AG10803 (cell line): ENCODE data around the gene MYO18B.

Experiments
- DNase-seq: peaks from one replicate; pipeline ENCODE4 v3.0.0; 2010; ENCODE audit warnings: low read depth
- H3K4me3 ChIP-seq: 2 replicates; pipeline ENCODE4 v1.5.1; 2011; ENCODE audit warnings: mild to moderate bottlenecking, low read length, control low read depth
- TF ChIP-seq, protein P1 (sequence below): conservative IDR thresholded peaks from 2 replicates; pipeline ENCODE4 v1.5.1; 2011; ENCODE audit warnings: mild to moderate bottlenecking, low read length, control low read depth, inconsistent platforms

The MYO18B gene

DNA sequence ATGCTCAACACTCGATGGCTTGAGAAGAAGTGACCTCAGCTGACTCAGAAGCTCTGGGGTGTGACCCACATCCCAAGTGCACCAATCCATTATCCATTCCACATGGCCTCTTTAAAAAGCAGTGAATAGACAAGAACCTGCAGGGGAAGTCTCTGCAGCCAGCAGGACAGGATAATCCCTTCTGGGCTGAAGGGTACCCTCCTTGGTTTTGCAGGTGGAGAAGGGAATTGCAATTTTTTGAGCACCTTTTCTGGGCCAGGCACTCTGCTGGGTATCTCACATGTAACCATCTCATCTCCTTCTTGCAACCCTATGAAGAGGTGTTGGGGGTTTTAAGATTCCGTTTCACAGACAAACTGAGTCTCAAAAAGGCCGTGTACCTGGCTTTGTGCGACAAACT, 76.6 kb downstream of the MYO18B start:
- no peak for DNase-seq
- TF ChIP-seq, protein P1, sequence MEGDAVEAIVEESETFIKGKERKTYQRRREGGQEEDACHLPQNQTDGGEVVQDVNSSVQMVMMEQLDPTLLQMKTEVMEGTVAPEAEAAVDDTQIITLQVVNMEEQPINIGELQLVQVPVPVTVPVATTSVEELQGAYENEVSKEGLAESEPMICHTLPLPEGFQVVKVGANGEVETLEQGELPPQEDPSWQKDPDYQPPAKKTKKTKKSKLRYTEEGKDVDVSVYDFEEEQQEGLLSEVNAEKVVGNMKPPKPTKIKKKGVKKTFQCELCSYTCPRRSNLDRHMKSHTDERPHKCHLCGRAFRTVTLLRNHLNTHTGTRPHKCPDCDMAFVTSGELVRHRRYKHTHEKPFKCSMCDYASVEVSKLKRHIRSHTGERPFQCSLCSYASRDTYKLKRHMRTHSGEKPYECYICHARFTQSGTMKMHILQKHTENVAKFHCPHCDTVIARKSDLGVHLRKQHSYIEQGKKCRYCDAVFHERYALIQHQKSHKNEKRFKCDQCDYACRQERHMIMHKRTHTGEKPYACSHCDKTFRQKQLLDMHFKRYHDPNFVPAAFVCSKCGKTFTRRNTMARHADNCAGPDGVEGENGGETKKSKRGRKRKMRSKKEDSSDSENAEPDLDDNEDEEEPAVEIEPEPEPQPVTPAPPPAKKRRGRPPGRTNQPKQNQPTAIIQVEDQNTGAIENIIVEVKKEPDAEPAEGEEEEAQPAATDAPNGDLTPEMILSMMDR = no peak
- H3K4me3 ChIP-seq = no peak overlapping the region

DNA sequence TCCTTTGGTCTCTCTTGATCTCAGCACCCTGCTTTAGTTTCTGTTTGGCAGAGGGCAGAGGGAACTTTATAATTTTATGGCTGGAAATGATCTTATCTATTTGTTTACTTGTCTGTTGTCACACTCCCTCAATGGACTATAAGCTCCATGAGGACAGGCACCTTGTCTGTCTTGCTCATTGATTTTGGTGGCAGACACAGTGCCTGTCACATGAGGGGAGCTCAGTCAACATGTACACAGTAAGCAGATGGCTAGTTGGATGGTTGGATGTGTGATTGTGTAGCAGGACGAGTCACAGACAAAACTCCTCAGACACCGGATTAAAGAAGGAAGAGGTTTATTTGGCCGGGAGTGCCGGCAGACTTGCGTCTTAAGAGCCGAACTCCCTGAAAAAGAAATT, 80.4 kb downstream of the MYO18B start:
- H3K4me3 ChIP-seq = no peak overlapping the region
- no peak for DNase-seq
- TF ChIP-seq, protein P1 = no peak

DNA sequence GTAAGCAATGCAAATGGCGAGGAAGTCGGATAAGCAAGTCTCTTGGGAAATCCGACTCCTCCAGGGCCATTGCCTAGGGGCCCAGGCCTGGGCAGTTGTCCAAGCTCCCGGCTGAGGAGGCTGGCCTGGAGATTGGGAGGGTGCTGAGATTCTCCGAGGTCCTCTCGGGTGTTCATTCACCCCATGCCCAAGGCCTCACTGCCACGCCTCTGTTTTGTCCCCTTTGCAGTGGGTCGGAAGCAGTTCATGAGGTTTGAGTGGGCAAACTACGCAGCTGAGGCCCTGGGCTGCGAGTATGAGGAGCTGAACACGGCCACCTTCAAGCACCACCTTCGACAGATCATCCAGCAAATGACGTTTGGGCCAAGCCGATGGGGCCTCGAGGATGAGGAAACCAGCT, 81.3 kb downstream of the MYO18B start:
- TF ChIP-seq, protein P1 = no peak
- H3K4me3 ChIP-seq = no peak overlapping the region
- no peak for DNase-seq

DNA sequence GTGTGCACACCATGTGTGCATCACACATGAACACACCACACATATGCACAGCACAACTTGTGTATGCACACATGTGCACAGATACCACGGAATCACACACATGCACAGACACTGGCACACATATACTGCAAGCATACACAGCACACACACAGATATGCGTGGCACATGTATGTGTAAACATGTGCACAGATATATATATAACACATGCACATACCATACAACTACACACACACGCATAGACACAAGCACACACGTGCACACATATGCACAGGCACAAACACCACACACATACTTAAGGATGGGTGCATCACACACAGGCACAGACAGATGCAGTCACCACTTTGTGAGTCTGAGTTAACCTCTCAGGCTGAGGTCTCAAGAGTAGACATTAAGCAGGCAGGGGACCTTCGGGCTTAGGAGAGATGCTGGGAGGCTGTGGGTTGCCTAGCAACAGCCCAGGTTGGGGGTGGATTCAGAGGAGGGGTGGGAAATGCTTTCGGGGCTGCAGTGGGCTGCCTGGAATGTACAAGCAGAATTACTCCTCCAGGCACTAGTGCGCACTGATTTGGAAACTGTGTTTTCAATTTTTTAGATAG, 82.9 kb downstream of the MYO18B start:
- TF ChIP-seq, protein P1 = no peak
- H3K4me3 ChIP-seq = no peak overlapping the region
- DNase-seq = no peak

DNA sequence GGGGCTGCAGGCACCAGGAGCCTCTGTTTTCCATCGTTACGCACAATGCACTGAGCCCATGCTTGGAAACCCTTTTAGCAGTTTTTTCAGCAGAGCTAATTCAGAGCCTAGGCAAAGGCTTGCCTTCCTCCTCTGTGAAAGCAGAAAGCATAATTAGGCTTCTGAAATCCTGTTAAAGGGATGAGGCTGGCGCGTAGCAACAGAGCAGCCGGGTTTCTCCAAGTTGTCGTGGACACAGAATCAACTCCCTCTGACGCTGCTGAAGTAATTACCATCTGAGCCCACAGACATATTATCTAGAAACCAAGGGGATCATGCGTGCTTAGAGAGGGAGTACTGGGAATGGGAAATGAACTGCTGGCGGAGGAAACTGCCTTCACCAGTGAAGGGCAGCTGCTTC, 85.4 kb downstream of the MYO18B start:
- TF ChIP-seq, protein P1 = no peak
- H3K4me3 ChIP-seq = no peak overlapping the region
- DNase-seq = no peak

DNA sequence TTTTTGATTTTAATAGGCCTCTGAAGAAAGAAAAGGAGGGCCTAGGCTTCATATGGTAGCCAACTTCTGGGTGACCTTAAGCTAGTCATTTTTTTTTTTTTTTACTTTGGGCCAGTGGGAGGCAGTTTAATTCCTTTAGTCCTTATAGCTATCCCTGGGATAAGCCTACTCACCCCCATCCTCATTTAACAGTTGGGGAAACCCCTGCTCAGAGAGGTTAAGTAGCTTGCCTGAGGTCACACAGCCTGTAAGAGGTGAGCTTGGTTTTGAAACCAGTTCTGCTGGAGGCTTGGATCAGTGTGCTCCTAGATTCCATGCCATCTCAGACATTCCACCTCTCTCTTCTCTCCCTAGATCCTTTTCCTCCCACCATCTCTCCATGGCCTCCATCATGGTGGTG, 86.4 kb downstream of the MYO18B start:
- TF ChIP-seq, protein P1 = no peak
- DNase-seq = no peak
- no peak overlapping the region for H3K4me3 ChIP-seq

DNA sequence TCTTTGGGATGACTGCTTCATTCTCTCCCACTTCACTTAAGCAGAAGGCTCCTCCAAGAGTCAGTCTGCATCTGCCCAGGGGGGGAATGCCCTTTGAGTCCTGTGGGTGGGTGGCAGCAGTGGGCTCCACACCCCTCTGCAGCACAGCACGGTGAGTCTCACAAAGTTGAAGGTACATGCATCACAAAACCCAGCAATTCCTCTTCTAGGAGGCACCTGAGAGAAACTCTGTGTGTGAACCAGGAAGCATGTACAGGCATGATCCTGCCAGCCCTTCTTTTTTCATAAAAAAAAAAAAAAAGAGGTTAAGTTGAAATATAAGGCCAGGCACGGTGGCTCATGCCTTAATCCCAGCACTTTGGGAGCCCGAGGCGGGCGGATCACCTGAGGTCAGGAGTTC, 87.2 kb downstream of the MYO18B start:
- TF ChIP-seq, protein P1 = no peak
- DNase-seq = no peak
- H3K4me3 ChIP-seq = no peak overlapping the region
